ENCODE measurements around the gene IL31. TPM values are rescaled to one million over a fixed set of nuclear protein-coding genes. Genes with fewer than 3 reads are reported as not detected.

The IL31 gene
- total RNA-seq, 1 donor from 2014 or later, result not detected

GRCh38 chr12:122133192-122133950 is 40.6 kb downstream of the IL31 start:
- H3K27ac Mint-ChIP-seq, result no peak overlapping the region
- no peak overlapping the region for H3K4me3 Mint-ChIP-seq
- TF ChIP-seq CTCF (IDR thresholded peaks at IDR 0.05; ENCODE audit: unreplicated experiment), result no peak
- H3K27me3 Mint-ChIP-seq (ENCODE audit: low read depth), result no peaks in the 10 kb centered on the region
- no peak for DNase-seq (ENCODE audit: low spot score in 2 of 2, unreplicated experiment in 2 of 2)
- H3K4me1 Mint-ChIP-seq, result no peaks in the 10 kb centered on the region
- no peaks in the 10 kb centered on the region for H3K9me3 Mint-ChIP-seq
- peaks cover 15% of the 10 kb centered on the region for H3K36me3 Mint-ChIP-seq

GRCh38 chr12:122130150-122130549 is 43.9 kb downstream of the IL31 start:
- H3K4me3 Mint-ChIP-seq, result no peak overlapping the region
- H3K27me3 Mint-ChIP-seq (ENCODE audit: low read depth), result no peaks in the 10 kb centered on the region
- H3K36me3 Mint-ChIP-seq, result peaks cover 17% of the 10 kb centered on the region
- DNase-seq (ENCODE audit: low spot score in 2 of 2, unreplicated experiment in 2 of 2), result no peak
- H3K27ac Mint-ChIP-seq, result no peak overlapping the region
- TF ChIP-seq CTCF (IDR thresholded peaks at IDR 0.05; ENCODE audit: unreplicated experiment), result no peak
- H3K9me3 Mint-ChIP-seq, result no peaks in the 10 kb centered on the region
- H3K4me1 Mint-ChIP-seq, result no peaks in the 10 kb centered on the region

- no peak for DNase-seq (ENCODE audit: low spot score in 2 of 2, unreplicated experiment in 2 of 2)
Observed at GRCh38 chr12:122129131-122129530, 44.9 kb downstream of the IL31 start.

GRCh38 chr12:122128481-122128880 is 45.5 kb downstream of the IL31 start:
- no peak overlapping the region for H3K27ac Mint-ChIP-seq
- no peak overlapping the region for H3K4me3 Mint-ChIP-seq
- no peak for TF ChIP-seq CTCF (IDR thresholded peaks at IDR 0.05; ENCODE audit: unreplicated experiment)
- H3K4me1 Mint-ChIP-seq, result no peaks in the 10 kb centered on the region
- peaks cover 10% of the 10 kb centered on the region for H3K36me3 Mint-ChIP-seq
- no peaks in the 10 kb centered on the region for H3K27me3 Mint-ChIP-seq (ENCODE audit: low read depth)
- DNase-seq (ENCODE audit: low spot score in 2 of 2, unreplicated experiment in 2 of 2), result no peak
- no peaks in the 10 kb centered on the region for H3K9me3 Mint-ChIP-seq

More at GRCh38 chr12:122129131-122129530, 44.9 kb downstream of the IL31 start:
- Mint-ChIP-seq H3K9me3 (no peaks in the 10 kb centered on the region), H3K36me3 (peaks cover 14% of the 10 kb centered on the region), H3K27me3 (ENCODE audit: low read depth) (no peaks in the 10 kb centered on the region), H3K4me3 (no peak overlapping the region), H3K27ac (no peak overlapping the region), H3K4me1 (no peaks in the 10 kb centered on the region)
- TF ChIP-seq CTCF (IDR thresholded peaks at IDR 0.05; ENCODE audit: unreplicated experiment), result no peak

- Mint-ChIP-seq H3K9me3 (no peaks in the 10 kb centered on the region), H3K4me3 (no peak overlapping the region), H3K27me3 (ENCODE audit: low read depth) (no peaks in the 10 kb centered on the region), H3K4me1 (peaks cover 2% of the 10 kb centered on the region), H3K36me3 (peaks cover 5% of the 10 kb centered on the region), H3K27ac (no peak overlapping the region)
- no peak for TF ChIP-seq CTCF (IDR thresholded peaks at IDR 0.05; ENCODE audit: unreplicated experiment)
- DNase-seq (ENCODE audit: low spot score in 2 of 2, unreplicated experiment in 2 of 2), result no peak
Observed at GRCh38 chr12:122127839-122128238, 46.2 kb downstream of the IL31 start.

All from mesothelial cell of epicardium (in vitro differentiated cells).